Muscle layer of duodenum (tissue), 2 donors: Measurements from ENCODE around the gene MYLK4.

ENCODE experiments used
- H3K27ac ChIP-seq: one replicate; pipeline ENCODE4 v1.7.0; 2013; ENCODE audit warnings: mild to moderate bottlenecking, low read length
- H3K27me3 ChIP-seq: one replicate; pipeline ENCODE4 v1.7.0; 2013; ENCODE audit warnings: low read depth, mild to moderate bottlenecking, control low read depth, low read length
- H3K36me3 ChIP-seq, 2 donors: one replicate each; pipeline ENCODE4 v1.7.0; 2013; ENCODE audit warnings: low read length in 2 of 2, control low read depth in 1 of 2, mild to moderate bottlenecking in 1 of 2; ENCODE audit not compliant: insufficient read depth in 2 of 2, control insufficient read depth in 1 of 2
- H3K4me1 ChIP-seq, 2 donors: one replicate each; pipeline ENCODE4 v1.7.0; 2013; ENCODE audit warnings: low read length in 2 of 2, mild to moderate bottlenecking in 2 of 2, control low read depth in 1 of 2, moderate library complexity in 1 of 2; ENCODE audit not compliant: insufficient read depth in 2 of 2, control insufficient read depth in 1 of 2
- H3K4me3 ChIP-seq, 2 donors: one replicate each; pipeline ENCODE4 v1.7.0; 2013; ENCODE audit warnings: low read length in 2 of 2, low read depth in 1 of 2, mild to moderate bottlenecking in 1 of 2
- H3K9me3 ChIP-seq, 2 donors: one replicate each; pipeline ENCODE4 v1.7.0; 2013; ENCODE audit warnings: low read length in 2 of 2, control low read depth in 1 of 2, mild to moderate bottlenecking in 1 of 2; ENCODE audit not compliant: control insufficient read depth in 1 of 2
- donor health status: healthy.

MYLK4 gene

DNA sequence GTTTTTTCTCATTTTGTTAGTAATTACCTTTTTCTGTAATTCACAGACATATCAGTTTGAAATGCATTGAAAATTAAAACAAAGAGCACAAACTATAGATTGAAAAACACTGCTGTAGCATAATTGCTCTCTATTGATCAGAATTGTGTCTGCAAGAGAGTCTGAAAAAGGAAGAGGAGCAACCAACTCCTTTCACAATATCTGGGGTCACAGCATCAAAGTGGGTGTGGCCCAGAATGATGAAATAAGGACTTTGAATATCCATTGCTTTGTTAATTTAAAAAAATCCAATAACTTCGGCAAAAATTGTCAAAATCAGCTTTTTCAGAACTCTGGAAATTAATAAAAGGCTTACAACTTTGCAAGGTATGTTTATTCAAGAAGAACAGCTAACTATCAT lies 99.2 kb downstream of the MYLK4 start:
- Histone ChIP-seq H3K27ac (no peak overlapping the region), H3K4me1 (no peaks in the 10 kb centered on the region), H3K27me3 (no peaks in the 10 kb centered on the region), H3K36me3 (no peaks in the 10 kb centered on the region), H3K4me3 (no peak overlapping the region), H3K9me3 (peaks cover 0 to 3% of the 10 kb centered on the region in 2 donors)

DNA sequence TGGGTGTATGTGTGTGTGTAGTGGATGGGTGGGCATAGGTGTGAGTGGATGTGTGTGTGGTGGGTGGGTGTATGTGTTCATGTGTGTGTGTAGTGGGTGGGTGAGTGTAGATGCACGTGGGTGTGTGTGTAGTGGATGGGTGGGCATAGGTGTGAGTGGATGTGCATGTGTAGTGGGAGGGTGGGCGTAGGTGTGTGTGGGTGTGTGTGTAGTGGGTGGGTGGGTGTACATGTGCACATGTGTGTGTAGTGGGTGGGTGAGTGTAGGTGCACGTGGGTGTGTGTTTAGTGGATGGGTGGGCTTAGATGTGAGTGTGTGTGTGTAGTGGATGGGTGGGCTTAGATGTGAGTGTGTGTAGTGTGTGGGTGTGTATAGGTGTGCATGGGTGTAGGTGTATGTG lies 104.4 kb downstream of the MYLK4 start:
- Histone ChIP-seq H3K4me3 (no peak overlapping the region), H3K27me3 (peaks cover 4% of the 10 kb centered on the region), H3K4me1 (no peaks in the 10 kb centered on the region), H3K36me3 (no peaks in the 10 kb centered on the region), H3K9me3 (no peaks in the 10 kb centered on the region), H3K27ac (no peak overlapping the region)

DNA sequence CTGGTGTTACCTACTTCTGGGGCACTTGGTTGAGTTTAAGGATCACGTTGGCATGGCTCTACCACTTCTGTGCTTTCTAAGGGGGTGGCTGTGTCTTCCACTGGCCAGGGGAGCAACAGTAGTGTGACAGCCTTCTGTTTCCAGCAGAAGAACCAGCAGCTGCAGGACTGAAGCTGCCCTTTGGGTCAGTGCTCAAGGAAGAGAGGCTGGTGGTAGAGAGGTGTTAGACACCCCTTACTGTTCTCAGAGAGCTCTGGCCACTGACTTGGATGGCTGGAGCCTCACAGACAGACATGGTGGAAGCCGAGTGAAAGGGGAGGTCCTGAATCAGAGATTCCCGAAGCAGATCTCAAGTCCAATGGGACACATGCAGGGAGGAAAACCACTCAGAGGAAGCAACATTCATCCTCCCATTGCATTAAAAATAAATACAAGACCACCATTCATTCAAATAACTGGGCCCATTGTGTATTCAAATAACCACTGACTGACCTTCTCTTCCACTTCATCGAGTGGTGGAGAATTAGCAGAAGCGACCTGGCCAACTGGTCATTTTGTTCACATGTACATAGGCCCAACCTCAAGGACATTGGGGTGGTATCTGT lies 106.7 kb downstream of the MYLK4 start:
- no peak overlapping the region for H3K4me3 ChIP-seq
- H3K9me3 ChIP-seq, result no peaks in the 10 kb centered on the region
- no peaks in the 10 kb centered on the region for H3K36me3 ChIP-seq
- peaks cover 4% of the 10 kb centered on the region for H3K27me3 ChIP-seq
- no peak overlapping the region for H3K27ac ChIP-seq
- no peaks in the 10 kb centered on the region for H3K4me1 ChIP-seq

DNA sequence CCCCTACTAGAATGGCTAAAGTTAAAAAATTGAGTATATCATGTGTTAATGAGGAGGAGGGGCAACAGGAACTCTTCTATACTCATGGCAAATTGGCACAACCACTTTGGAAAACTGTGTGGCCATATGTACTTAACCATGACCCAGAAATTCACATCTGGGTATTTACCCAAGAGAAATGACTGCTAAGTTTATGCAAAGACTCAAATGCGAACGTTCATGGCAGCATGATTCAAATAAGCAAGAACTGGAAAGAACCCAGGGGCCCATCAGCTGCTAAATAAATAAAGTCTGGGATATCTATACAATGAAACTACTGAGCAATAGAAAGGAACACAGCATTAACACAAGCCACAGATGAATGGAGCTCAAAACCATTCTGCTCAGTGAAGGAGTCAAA lies 107.6 kb downstream of the MYLK4 start:
- Histone ChIP-seq H3K27me3 (peaks cover 4% of the 10 kb centered on the region), H3K9me3 (no peaks in the 10 kb centered on the region), H3K36me3 (no peaks in the 10 kb centered on the region), H3K4me1 (no peaks in the 10 kb centered on the region), H3K27ac (no peak overlapping the region), H3K4me3 (no peak overlapping the region)

GRCh38 chr6:2641044-2641725 lies 109.5 kb downstream of the MYLK4 start:
- H3K4me3 ChIP-seq, result no peak overlapping the region
- H3K4me1 ChIP-seq, result no peaks in the 10 kb centered on the region
- peaks cover 4% of the 10 kb centered on the region for H3K27me3 ChIP-seq
- no peaks in the 10 kb centered on the region for H3K36me3 ChIP-seq
- no peak overlapping the region for H3K27ac ChIP-seq
- no peaks in the 10 kb centered on the region for H3K9me3 ChIP-seq

GRCh38 chr6:2640551-2640950 lies 110.2 kb downstream of the MYLK4 start:
- no peak overlapping the region for H3K27ac ChIP-seq
- no peak overlapping the region for H3K4me3 ChIP-seq
- H3K9me3 ChIP-seq, result no peaks in the 10 kb centered on the region
- peaks cover 4% of the 10 kb centered on the region for H3K27me3 ChIP-seq
- H3K36me3 ChIP-seq, result no peaks in the 10 kb centered on the region
- no peaks in the 10 kb centered on the region for H3K4me1 ChIP-seq

DNA sequence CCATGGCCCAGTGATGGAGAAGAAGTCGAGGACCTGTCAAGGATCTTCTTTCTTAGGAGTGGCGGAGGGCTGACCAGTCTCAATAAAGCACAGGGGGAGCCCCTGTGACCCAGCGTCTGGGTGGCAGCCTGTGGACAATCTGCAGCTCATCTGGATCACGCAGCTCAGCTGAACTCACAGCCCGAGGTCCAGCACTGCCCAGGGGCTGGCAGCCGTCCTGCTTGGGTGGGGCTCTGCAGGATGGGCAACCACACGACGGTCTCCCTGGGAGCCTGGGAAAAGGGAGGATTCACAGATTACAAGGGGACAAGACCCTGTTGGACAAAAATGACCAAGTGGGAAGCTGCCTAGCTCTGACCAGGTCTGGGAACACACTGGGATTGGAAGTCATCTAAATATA lies 110.8 kb downstream of the MYLK4 start:
- Histone ChIP-seq H3K27me3 (peaks cover 4% of the 10 kb centered on the region), H3K4me1 (peaks cover 0 to under 1% of the 10 kb centered on the region in 2 donors), H3K36me3 (no peaks in the 10 kb centered on the region), H3K4me3 (no peak overlapping the region), H3K9me3 (no peaks in the 10 kb centered on the region), H3K27ac (no peak overlapping the region)

DNA sequence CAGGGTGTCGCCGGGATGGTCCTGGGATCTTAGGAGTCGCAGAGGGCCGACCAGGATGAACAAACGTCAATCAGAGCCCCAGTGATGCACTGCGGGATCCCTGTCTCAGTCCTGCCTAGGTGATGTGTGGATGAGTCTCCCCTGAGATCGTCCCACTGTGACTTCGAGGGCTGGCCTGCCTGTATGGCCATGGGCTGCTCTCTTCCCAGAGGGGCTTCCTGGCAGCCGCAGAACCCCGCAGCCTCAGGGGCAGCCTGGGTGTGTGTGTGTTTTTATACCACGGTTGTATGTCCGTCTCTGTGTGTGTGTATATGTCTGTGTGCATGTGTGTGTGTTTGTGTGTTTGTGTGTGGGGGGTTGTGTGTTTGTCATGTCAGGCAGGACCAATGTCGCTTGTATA lies 111.6 kb downstream of the MYLK4 start:
- H3K27ac ChIP-seq, result no peak overlapping the region
- peaks cover 4% of the 10 kb centered on the region for H3K27me3 ChIP-seq
- H3K36me3 ChIP-seq, result no peaks in the 10 kb centered on the region
- peaks cover 0 to 4% of the 10 kb centered on the region in 2 donors for H3K4me1 ChIP-seq
- H3K9me3 ChIP-seq, result no peaks in the 10 kb centered on the region
- H3K4me3 ChIP-seq, result no peak overlapping the region

- H3K9me3 ChIP-seq, result no peaks in the 10 kb centered on the region
- H3K27ac ChIP-seq, result no peak overlapping the region
- H3K4me1 ChIP-seq, result peaks cover 0 to 4% of the 10 kb centered on the region in 2 donors
- no peak overlapping the region for H3K4me3 ChIP-seq
- H3K27me3 ChIP-seq, result no peaks in the 10 kb centered on the region
- H3K36me3 ChIP-seq, result no peaks in the 10 kb centered on the region
These were observed 114.0 kb downstream of the MYLK4 start for GRCh38 chr6:2636672-2637071.

GRCh38 chr6:2635911-2636310 lies 114.8 kb downstream of the MYLK4 start:
- no peaks in the 10 kb centered on the region for H3K36me3 ChIP-seq
- H3K27ac ChIP-seq, result no peak overlapping the region
- no peaks in the 10 kb centered on the region for H3K27me3 ChIP-seq
- no peak overlapping the region for H3K4me3 ChIP-seq
- H3K9me3 ChIP-seq, result no peaks in the 10 kb centered on the region
- H3K4me1 ChIP-seq, result peaks cover 0 to 4% of the 10 kb centered on the region in 2 donors

GRCh38 chr6:2634139-2634964 lies 116.4 kb downstream of the MYLK4 start:
- Histone ChIP-seq H3K4me3 (peak overlapping the region; percentile 26 to 62), H3K9me3 (no peaks in the 10 kb centered on the region), H3K4me1 (peaks cover 0 to 4% of the 10 kb centered on the region in 2 donors), H3K27me3 (no peaks in the 10 kb centered on the region), H3K27ac (peak overlapping the region; percentile 45), H3K36me3 (no peaks in the 10 kb centered on the region)
